ENCODE results near the gene MGAT4B. TPM values are rescaled to one million over a fixed set of nuclear protein-coding genes. Genes with fewer than 3 reads are reported as not detected.

MGAT4B gene
- total RNA-seq, 1 experiment from 2014 or later = 238 TPM

DNA sequence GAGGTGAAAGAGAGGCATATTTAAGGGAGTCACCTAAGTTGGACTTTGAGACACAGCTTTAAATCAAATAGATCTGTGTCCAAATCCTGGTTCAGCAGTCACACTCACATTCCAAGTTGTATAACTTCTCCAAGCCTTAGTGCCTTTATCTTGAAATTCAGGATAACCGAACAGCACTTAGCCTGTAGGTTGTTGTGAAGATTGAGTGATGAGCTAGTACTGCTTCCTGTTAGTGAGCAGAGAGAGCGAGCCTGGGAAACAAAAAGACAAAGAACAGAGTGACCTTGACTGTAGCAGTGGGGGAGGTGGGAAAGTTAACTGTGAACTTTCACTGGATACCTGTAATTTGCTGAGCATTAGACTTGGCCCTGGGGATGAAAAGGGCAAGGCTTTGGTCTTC is 51.6 kb downstream of the MGAT4B start:
- DNase-seq = no peak
- H3K27me3 ChIP-seq = no peaks in the 10 kb centered on the region
- no peak overlapping the region for H3K4me3 ChIP-seq
- peaks cover 6% of the 10 kb centered on the region for H3K36me3 ChIP-seq
- no peaks in the 10 kb centered on the region for H3K9me3 ChIP-seq

DNA sequence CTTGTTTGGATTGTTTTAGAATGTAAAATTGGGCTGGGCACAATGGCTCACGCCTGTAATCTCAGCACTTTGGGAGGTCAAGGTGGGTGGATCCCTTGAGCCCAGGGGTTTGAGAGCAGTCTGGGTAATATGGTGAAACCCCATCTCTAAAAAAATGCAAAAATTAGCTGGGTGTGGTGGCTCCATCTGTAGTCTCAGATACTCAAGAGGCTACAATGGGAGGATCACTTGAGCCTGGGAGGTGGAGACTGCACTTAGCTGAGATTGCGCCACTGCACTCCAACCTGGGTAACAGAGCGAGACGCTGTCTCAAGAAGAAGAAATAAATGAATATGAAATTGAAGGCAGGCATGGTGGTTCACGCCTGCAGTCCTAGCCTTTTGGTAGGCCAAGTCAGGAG is 52.7 kb downstream of the MGAT4B start:
- Histone ChIP-seq H3K36me3 (peaks cover 6% of the 10 kb centered on the region), H3K4me3 (no peak overlapping the region), H3K27me3 (no peaks in the 10 kb centered on the region), H3K9me3 (no peaks in the 10 kb centered on the region)
- DNase-seq = no peak

DNA sequence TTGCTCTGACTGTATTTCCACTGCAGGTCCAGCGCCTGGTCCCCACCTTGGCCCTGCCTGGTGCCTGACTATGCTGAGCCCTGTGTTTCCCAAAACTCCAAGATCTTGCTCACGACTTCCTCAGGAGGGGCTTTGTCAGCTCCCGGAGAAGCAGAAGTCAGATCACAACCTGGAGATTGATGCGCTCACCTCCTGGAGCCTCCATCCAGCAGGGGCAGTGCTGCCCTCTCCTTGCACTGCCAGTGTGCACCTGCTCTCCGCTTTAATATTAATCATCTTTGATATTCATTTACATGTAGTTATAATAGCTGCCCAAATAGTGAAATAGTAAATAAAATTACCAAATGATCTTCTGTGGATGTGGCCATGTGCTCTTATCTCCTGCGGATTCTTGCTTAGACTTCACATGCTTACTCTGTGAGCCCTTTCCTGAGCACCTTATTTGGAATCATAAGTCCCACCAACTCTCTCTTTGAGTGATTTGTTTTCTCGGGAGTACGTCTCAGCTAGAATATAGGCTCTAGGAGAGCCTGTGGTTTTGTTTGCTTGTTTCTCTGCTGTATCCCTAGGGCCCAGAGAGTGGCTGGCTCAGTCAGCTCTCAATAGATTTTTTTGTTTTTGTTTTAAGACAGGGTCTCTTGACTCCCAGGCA is 56.7 kb downstream of the MGAT4B start:
- DNase-seq = no peak
- Histone ChIP-seq H3K36me3 (peaks cover 20% of the 10 kb centered on the region), H3K4me3 (no peak overlapping the region), H3K27me3 (no peaks in the 10 kb centered on the region), H3K9me3 (no peaks in the 10 kb centered on the region)

DNA sequence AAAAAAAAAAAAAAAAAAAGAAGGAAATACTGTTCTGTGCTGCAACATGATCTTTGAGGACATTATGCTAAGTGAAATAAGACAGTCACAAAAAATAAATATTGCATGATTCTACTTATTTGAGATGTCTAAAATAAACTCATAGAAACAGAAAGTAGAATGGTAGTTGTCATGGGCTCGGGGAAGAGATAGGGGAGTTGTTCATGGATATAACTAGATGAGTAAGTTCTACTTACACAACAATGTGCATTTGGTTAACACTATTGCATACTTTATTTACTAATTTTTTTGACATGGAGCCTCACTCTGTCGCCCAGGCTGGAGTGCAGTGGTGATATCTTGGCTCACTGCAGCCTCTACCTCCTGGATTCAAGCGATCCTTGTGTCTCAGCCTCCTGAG is 58.9 kb downstream of the MGAT4B start:
- Histone ChIP-seq H3K4me3 (no peak overlapping the region), H3K27me3 (no peaks in the 10 kb centered on the region), H3K9me3 (no peaks in the 10 kb centered on the region), H3K36me3 (peaks cover 18% of the 10 kb centered on the region)
- no peak for DNase-seq

Other genes starting within 250 kb of the MGAT4B start
- 45.4 and 70.6 TPM in 2 replicates for gene HNRNPH1, start 183.2 kb downstream of the MGAT4B start, total RNA-seq (2014; rRNA removed; shearing (Covaris generic); ENCODE audit: low replicate concordance)
- not detected in 2 replicates for gene CBY3, start 125.8 kb downstream of the MGAT4B start, total RNA-seq (2014; rRNA removed; shearing (Covaris generic); ENCODE audit: low replicate concordance)
- gene CANX, start 107.9 kb downstream of the MGAT4B start, total RNA-seq (2014; rRNA removed; shearing (Covaris generic); ENCODE audit: low replicate concordance) = 1,325 and 1,676 TPM in 2 replicates
- gene MAML1, start 74.0 kb downstream of the MGAT4B start, total RNA-seq (2014; rRNA removed; shearing (Covaris generic); ENCODE audit: low replicate concordance) = 10.6 and 21.3 TPM in 2 replicates
- gene LTC4S, start 12.9 kb downstream of the MGAT4B start, total RNA-seq (2014; rRNA removed; shearing (Covaris generic); ENCODE audit: low replicate concordance) = 1.7 TPM in 1 of 2 replicates, not detected in the other
- gene SQSTM1, start 14.0 kb upstream of the MGAT4B start, total RNA-seq (2014; rRNA removed; shearing (Covaris generic); ENCODE audit: low replicate concordance) = 484 and 538 TPM in 2 replicates
- 25.5 and 30.6 TPM in 2 replicates for gene MRNIP, start 52.0 kb upstream of the MGAT4B start, total RNA-seq (2014; rRNA removed; shearing (Covaris generic); ENCODE audit: low replicate concordance)
- gene TBC1D9B, start 101.0 kb upstream of the MGAT4B start, total RNA-seq (2014; rRNA removed; shearing (Covaris generic); ENCODE audit: low replicate concordance) = 69.1 and 101 TPM in 2 replicates